HG02840 (cell line): ENCODE data around the gene PTCH1.

Experiments
- ATAC-seq: cut with Tn5 transposase; IDR thresholded peaks from one replicate; pipeline ENCODE4 v1.9.1; 2021; ENCODE audit warnings: mild to moderate bottlenecking, moderate library complexity, moderate number of reproducible peaks; ENCODE audit not compliant: unreplicated experiment, low FRiP score

Gene PTCH1

DNA sequence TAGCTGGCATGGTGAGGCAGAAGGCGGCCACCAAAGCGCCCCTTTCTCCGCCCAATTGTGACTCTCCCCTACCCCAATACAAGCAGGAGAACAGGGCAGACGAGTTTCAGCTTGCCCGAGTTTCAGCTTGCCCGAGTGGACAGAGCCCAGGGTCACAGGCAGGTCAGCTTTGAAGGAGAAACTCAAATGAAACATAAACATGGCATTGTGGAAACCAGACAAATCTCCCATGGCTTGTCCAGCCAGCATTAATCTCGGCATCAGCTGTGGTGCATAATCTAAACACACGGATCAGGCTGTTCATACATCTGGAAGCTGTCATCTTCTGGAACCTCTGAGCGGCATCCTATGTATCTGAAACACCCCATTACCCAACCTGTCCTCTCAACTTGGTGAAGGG is 16.9 kb downstream of the PTCH1 start:
- ATAC-seq, result no peak

DNA sequence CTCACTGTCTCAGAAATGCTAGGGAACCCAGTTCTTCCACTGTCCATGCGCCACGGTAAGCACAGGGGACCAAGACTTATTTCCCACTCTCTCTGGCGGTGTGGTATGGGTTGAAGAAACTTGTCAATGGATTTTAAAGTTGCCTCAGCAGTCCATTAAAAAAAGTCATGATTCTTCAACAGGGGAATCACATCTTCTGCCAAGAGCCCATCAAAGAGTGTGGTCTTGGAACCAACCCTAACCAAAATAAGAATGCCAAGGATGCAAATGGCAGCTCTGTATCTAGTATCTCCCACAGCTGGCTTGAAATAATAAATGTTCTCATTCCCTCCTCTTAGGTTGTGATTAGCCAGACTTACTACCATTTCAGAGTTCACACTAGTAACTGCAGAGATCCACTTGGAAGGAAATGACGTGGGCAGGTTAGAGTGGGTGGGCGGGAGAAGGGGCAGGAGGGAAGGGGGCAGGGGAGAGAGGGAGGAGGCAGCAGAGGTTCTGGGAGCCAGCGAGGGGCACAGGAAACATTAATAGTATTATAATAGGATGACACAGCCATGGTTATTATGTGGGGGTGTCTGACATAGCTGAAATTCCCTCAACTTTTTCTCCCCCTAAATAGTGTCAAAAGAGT is 17.6 kb downstream of the PTCH1 start:
- no peak for ATAC-seq

DNA sequence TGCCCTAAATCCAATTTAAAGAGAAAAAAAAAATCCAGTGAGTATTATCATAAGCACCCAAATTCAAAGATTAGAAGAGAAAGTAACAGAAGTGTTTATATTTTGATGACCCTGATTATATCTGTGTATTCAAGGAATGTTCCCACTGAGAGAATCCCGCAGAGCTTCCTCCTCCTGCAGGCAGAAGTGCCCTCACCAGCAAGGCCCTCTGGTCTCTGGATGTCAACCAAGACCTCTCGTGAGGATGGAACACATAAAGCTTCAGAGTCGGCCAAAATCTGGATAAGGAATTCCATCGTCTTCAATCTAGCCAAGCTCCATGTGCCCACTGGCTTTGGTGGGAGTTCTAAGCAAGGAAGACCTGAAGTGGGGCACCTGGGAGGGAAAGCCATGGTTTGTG is 18.1 kb downstream of the PTCH1 start:
- ATAC-seq, result no peak

DNA sequence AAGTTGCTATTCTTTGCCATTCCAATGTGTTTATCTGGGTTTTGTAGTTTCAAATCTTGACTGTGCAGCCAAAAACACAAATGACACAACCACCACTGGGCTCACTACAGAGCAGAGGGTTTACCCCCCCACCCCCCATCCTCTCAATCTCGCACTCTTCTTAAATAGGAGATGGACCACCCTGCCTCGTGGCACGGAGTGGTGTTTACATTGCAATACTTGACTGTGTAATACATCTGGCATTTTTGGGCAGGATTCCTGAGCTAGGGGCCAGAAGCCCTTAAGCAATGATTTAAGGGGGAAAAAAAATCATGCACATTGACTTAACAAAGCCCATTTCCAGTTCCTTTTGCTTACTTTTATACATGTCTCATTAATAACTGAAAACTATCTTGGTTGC is 19.0 kb downstream of the PTCH1 start:
- no peak for ATAC-seq

DNA sequence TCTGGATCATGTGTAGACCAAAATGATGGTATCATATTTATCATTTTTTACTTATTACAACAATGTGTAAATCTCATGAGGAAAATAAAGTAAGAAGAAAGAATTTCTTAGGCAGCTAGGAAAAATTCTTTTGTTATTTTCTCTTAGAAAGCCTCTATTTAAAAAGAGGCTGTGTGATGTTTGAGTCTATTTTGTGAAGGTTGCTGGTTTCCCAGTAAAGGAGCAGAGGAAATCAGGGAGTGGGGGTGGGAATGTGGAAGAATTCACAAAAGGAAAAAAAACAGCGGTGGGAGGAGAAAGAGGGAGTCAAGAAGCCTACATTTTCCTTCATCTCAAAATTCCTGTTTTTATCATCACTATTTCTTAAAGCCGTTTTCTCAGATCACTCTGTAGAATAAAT is 20.1 kb downstream of the PTCH1 start:
- ATAC-seq, result no peak

DNA sequence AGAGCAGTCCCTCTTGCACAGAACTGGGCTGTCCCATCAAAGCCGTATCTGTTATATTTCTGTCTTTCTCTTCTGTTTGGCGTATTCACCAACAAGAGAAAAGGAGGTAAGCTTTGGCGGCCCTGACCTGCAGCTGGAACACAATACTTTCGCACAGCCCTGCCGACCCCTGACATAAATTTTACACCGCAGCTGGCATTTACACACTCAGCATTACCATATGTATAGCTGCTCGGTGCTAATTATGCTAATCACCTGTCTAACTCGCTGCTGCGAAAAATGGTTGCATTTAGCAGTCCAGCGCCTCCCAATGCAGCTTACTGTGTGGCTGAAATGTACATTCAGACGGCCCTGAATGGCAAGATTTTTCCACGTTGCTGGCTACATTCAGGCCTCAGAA is 20.8 kb downstream of the PTCH1 start:
- ATAC-seq, result no peak

DNA sequence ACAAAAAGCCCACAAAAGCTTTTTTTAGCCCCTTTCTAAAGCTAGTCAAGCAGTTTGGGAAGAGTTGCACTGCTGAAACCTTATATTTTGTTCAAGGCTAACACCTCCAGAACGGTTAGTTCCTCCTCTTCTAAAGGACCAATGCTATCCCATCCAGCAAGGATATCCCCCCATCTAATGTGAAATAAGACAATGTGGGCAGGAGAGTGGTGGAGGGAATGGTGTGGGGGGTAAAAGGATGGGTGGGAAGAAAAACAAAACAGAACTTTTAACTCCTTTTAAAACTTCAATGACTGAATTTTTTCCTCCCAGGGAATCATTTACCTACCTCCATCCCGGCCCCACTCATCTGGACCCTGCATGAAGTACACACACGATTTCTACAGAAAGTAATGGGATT is 21.2 kb downstream of the PTCH1 start:
- ATAC-seq, result no peak

DNA sequence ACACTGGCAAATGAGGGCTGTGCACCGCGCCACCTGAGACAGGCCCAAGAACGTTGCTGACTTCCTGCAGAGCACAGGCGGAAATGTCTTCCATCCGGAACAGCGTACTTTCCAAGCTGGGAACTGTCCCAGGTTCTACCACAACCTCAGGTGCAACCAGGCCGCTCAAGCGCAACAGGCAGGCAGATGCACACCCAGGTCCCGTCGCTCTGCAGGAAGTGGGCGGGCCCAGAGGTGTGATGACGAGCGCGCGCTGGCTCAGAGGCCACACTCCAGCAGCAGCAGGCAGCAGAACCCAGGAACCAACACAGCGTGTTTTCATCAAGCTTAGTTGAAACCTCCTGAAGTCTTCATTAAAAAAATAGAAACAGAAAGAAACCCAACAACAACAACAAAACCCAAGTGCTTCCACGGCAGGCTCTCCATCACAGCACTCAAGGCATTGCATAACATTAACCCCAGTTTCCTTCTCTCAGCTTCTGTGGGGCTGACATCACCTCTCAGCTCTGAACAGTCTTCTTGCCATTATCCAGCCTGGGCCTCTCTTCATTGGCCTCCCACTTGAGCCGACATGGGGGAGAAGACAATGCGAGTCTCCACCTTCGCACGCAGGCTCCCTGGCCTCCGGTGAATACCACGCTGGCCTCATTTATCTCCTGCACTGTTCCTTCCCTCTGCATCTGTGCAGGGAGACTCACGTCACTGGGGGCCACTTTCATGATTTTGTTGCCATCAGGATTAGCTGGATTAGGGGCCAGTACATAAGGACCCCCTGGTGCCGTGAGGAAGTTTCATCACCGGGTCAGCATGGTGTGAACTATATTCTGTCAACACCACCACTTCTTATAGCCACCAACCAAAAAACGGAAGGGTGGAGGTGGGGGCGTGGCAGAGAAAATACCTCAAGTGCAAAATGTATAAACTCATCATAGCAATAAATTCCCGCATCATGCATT is 22.1 kb downstream of the PTCH1 start:
- peak; percentile 84 for ATAC-seq

DNA sequence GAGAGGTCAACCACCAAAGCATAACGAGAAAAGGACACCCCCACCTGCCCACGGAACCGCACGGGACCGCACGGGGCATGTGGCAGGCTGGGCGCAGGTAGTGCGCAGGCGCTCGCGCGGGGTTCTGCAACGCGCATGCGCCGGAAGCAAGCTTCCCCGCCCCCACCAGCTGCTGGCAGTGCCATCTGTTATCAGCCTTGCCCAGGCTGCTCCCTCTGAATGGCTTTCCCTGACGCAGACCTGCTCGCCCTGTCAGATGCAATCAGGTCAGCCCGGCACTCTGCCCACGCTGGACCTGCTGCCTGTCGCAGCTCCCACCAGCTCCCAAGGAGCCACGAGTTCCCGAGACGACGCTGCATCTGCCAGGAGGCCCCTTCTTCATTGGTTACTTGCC is 22.8 kb downstream of the PTCH1 start:
- ATAC-seq, result peak; percentile 63

DNA sequence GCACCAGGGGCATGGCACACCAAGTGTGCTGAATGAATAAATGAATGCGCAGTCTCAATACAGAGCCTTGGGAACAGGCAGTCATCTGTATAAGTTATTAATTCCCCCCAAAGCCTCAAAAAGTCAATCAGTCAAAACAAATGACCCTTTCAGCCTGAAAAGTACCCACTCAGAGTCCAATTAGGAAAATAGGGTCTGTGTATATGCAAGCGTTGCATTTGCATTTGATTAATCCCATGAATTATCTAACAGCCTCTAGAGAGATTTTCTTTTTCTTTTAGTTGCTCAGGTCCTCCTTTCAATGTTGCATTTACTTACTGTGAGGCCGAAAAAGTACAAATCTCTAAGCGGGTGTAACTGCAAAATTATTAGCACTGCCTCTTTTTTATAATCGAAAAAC is 23.4 kb downstream of the PTCH1 start:
- ATAC-seq, result no peak

DNA sequence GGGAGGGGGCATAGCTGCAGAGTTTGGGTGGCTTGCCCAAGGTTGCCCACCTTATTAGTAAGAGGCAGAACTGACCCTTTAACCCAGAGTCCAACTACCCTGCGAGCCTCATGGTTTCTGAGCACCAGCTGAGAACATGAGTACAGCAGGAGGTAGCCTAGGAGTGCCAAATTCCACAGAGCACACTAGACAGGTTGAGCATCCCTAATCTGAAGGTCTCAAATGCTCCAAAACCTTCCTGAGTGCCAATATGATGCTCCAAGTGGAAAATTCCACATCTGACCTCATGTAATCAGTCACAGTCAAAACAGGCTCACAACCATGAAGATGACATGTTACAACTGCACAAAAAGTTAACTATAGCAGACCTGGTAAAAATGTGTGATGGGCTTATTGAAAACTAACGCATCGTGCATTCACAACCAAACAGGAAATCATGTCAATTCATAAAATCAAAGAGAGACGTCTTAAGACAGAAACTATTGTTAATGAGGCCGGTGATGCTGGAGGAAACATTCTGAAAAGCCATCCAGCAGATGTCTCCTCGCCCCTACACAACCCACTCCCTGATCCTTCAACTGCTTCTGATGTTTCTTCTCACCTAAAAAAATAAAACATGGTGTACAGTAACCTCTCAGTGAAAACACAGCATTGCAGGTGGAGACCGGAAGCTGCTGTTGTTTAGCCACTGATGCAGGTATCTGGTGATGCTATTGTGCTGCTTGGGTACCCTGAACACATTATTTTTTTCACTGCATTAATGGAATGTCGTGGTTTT is 25.0 kb downstream of the PTCH1 start:
- ATAC-seq, result no peak

DNA sequence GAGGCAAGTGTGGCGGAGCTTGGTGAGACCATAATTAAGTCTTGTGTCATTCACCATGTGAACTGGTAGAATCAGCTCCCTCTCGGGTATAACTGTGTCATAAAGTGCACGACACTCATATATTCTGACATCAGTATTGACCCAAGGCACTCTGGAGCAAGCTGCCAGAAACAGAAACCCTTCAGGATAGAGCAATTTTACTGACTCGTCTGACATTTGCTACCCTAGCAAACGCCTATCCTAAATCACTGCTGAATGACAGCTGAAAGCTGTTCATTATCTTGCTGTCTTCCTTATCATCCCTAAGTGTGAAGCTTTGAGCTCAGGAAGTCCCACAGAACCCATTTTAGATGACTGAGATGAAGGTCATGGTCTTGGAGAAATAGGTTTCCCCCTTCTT is 27.8 kb downstream of the PTCH1 start:
- ATAC-seq, result no peak

DNA sequence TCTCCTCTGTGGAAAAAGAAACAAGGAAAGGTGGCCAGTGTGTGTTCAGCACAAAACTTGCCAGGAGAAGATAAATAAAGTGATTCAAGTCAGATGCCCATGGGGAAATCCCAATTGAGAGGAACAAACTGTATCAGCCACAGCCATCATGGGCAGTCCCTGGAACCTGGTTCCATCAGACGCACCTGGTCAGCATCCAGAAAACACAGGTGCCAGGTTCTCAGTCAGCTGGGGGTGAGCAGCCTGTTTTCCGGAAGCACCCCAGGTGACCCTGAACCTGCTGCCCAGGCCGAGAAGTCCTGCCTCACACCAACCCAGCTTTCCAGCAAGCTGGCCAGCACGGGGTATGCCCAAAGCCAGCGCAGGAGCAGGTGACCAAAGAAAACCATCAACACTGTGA is 30.5 kb downstream of the PTCH1 start:
- no peak for ATAC-seq

DNA sequence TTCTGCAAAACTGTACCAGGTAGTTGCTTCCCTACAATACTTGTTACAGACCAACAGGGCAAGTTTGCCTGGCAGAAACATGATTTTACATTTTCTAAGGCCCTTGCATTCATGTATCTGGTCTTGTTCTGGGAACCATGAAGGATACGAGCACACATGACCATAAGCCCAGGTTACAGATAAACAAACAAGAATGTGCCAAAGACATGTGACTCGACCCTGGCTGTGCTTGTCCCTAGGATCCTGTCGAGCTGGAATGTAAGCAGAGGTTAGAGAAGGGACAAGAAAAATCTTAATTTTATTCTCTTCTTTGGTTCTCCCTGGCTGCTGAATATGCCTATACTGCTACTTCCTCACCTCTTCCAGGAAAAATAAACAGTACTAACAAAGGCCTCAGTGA is 32.5 kb downstream of the PTCH1 start:
- no peak for ATAC-seq

DNA sequence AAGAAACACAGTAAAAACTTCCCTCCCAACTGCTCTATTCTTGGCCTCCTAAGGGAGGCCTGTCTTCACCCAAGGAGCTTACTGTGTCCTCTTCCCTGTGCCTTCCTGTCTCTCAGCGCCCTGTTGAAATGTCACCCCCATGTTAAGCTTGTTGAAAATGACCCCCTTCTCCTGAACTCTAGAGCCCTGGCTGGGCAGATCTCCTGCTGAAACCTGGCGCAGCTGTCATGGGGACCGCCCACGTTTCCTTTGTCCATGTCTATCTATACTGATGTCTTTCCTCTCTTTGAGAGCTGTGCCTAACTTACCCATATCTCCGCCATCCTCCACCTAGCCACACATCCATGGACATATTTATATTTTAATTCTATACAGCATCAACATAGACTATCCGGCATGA is 33.3 kb downstream of the PTCH1 start:
- ATAC-seq, result no peak

DNA sequence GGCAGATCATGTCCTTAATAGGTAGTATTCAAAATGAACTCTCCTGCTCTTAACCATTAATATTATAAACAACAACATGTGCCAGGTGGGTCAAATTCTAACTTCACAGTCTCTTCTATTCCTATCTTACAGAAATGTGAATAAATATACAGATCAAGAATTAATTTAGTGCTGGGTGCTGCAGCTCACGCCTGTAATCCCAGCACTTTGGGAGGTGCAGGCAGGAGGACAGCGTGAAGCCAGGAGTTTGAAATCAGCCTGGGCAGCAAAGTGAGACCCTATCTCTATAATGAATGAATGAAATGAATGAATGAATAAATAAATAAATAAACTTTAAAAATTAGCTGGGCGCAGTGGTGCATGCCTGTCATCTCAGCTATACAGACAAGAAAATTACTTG is 34.1 kb downstream of the PTCH1 start:
- no peak for ATAC-seq

DNA sequence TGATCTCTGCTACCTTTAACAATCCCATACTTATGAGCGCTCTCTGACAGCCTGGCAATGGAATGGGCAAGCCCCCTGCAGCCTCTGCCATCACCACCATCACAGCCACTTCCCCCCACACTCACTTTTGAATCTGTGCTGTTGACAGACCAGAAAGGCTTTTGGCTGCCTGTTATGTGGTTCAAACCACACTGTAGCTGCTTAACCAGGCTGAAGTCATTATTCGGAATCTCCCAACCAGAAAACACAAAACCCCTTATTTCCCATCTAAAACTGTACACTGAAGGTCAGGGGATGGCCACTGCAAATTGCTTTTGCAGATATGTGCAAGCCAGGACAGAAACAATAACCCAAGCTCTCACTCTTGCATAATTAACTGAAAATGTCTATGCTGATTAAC is 35.8 kb downstream of the PTCH1 start:
- ATAC-seq, result no peak

DNA sequence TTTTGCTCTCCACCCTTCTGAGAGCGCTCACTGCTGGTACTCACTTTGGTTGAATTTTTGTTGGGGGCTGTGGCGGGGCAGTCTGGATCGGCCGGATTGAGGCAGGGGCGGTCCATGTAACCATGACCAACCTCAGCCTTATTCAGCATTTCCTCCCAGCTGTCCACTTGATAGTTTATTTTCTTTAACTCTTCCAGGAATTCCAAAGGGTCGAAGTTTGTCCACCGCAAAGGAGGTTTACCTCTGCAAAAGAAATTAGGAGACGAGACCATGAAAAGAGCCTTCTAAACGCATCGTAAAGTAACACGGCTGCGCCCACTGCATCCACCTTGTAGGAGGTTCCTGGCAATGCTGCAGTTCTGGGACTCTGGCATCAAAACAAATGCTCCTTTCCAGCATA is 36.4 kb downstream of the PTCH1 start:
- no peak for ATAC-seq

DNA sequence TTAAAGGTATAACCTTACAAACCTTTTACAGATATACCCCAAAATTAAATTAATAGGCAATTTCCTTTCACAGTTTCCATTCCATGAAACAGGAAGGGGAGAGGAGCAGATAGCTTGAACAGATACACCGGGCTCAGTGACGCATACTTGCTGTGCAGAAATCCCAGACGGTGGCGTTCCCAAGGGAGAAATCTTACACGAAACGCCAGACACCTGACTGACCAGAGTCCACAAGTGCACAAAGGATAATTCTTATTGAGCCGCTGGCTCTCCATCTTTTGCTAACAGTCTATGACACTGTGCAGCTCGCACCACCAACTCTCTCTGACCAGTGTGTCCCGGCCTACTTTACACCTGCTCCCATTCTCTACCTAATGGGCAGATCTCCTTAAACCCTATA is 37.4 kb downstream of the PTCH1 start:
- no peak for ATAC-seq

DNA sequence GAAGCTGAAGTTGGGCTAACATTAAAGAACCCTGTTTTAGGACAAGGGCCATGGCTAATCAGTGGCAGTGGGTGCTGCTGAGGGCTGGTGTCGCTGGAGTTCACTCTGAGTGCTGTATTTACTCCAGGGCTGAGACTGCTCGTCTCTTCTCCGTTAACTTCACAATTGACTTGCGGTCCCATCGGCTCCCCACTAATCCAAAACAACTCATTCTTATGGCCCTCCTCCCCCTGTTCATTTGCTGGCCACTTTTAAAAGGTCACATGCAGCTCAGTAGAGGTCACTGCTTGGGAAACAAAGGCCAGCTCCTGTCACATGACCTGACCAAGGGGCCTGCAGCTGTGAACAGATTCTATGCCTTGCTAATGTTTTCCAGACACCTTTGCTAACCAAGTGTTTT is 38.4 kb downstream of the PTCH1 start:
- no peak for ATAC-seq

DNA sequence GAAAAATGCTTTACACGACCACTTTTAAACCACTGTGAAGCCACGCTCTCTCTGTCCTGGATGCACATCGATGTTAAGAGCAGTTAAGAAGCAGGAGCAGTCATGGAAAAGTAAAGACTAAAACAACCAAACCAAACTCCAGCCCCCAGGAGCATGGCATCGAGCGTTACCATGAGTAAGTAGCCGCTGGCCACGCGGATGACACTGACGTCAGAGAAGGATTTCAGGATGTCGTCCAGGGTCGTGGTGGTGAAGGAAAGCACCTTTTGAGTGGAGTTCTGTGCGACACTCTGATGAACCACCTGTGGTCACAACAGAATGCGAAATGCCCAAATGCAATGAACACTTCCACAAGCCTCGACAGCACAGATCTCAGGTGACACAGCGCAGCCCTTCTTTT is 38.9 kb downstream of the PTCH1 start:
- no peak for ATAC-seq
